HG02973 (cell line): ENCODE results near the gene LRP6.
"Not testable (repeated sequence)": the region's sequence is repeated elsewhere in the genome, so short reads cannot be mapped to it uniquely, and the experiment has no call there.

Source experiments
- ATAC-seq: cut with Tn5 transposase; IDR thresholded peaks from one replicate; pipeline ENCODE4 v1.9.1; 2021; ENCODE audit warnings: moderate library complexity; ENCODE audit not compliant: unreplicated experiment

Gene LRP6

GRCh38 chr12:12182703-12183365 is 84.0 kb downstream of the LRP6 start:
- ATAC-seq, result no peak

GRCh38 chr12:12181511-12181910 is 85.3 kb downstream of the LRP6 start:
- no peak for ATAC-seq

GRCh38 chr12:12180575-12180974 is 86.3 kb downstream of the LRP6 start:
- ATAC-seq, result no peak

- ATAC-seq, result no peak
Observed at GRCh38 chr12:12180136-12180535, 86.7 kb downstream of the LRP6 start.

- ATAC-seq, result no peak
Observed at GRCh38 chr12:12178559-12178958, 88.3 kb downstream of the LRP6 start.

GRCh38 chr12:12176402-12176801 is 90.4 kb downstream of the LRP6 start:
- no peak for ATAC-seq

GRCh38 chr12:12171991-12172511 is 94.8 kb downstream of the LRP6 start:
- peak; percentile 81 for ATAC-seq

GRCh38 chr12:12167847-12168246 is 99.0 kb downstream of the LRP6 start:
- ATAC-seq, result no peak

- no peak for ATAC-seq
Observed at GRCh38 chr12:12166751-12167150, 100.1 kb downstream of the LRP6 start.

GRCh38 chr12:12159988-12160387 is 106.9 kb downstream of the LRP6 start:
- ATAC-seq, result no peak

GRCh38 chr12:12158858-12159257 is 108.0 kb downstream of the LRP6 start:
- ATAC-seq, result no peak

GRCh38 chr12:12157424-12157823 is 109.4 kb downstream of the LRP6 start:
- ATAC-seq, result no peak

- ATAC-seq, result no peak
Observed at GRCh38 chr12:12156828-12157227, 110.0 kb downstream of the LRP6 start.

GRCh38 chr12:12156116-12156515 is 110.7 kb downstream of the LRP6 start:
- ATAC-seq, result no peak

GRCh38 chr12:12153596-12153995 is 113.2 kb downstream of the LRP6 start:
- no peak for ATAC-seq

GRCh38 chr12:12147111-12147510 is 119.7 kb downstream of the LRP6 start:
- no peak for ATAC-seq

GRCh38 chr12:12144531-12144930 is 122.3 kb downstream of the LRP6 start:
- ATAC-seq, result not testable (repeated sequence)

GRCh38 chr12:12141000-12141399 is 125.8 kb downstream of the LRP6 start:
- ATAC-seq, result no peak

- no peak for ATAC-seq
Observed at GRCh38 chr12:12138203-12139154, 128.4 kb downstream of the LRP6 start.

- ATAC-seq, result no peak
Observed at GRCh38 chr12:12133785-12134184, 133.1 kb downstream of the LRP6 start.

GRCh38 chr12:12133259-12133658 is 133.6 kb downstream of the LRP6 start:
- ATAC-seq, result no peak

GRCh38 chr12:12128670-12129069 is 138.2 kb downstream of the LRP6 start:
- no peak for ATAC-seq
